Natural killer cell treated with Interleukin-12 subunit alpha and Interleukin-12 subunit beta and Interleukin-15 and Interleukin-18, amount 100 ng/mL, for 72 hours (primary cell): ENCODE measurements around the gene UBL4A. TPM values are rescaled to one million over a fixed set of nuclear protein-coding genes. Genes with fewer than 3 reads are reported as not detected.

Experiments
- ATAC-seq, 2 donors: fragments of 150-1000 bp; cut with Tn5 transposase in 1 of 2; sonication (Bioruptor Pico), chemical (Tn5 transposase) in 1 of 2; 2 replicates each; pipeline ENCODE4 v1.10.0; 2021
- DNase-seq: peaks from one replicate; pipeline ENCODE4 v3.0.0; 2022; ENCODE audit warnings: low spot score
- H3K27ac Mint-ChIP-seq, 2 donors: 1 replicate in 1 of 2; 2 replicates in 1 of 2; pipeline ENCODE4 v1.8.0; 2022; ENCODE audit warnings: mixed read lengths in 2 of 2, mild to moderate bottlenecking in 1 of 2, moderate library complexity in 1 of 2
- H3K27me3 Mint-ChIP-seq, 2 donors: 1 replicate in 1 of 2; 2 replicates in 1 of 2; pipeline ENCODE4 v1.8.0; 2022; ENCODE audit warnings: mixed read lengths in 2 of 2
- H3K36me3 Mint-ChIP-seq: one replicate; pipeline ENCODE4 v1.8.0; 2022; ENCODE audit warnings: mixed read lengths
- H3K4me1 Mint-ChIP-seq, 2 donors: 1 replicate in 1 of 2; 2 replicates in 1 of 2; pipeline ENCODE4 v1.8.0; 2022; ENCODE audit warnings: low read depth in 2 of 2, mixed read lengths in 2 of 2, mild to moderate bottlenecking in 1 of 2
- H3K4me3 Mint-ChIP-seq: one replicate; pipeline ENCODE4 v1.8.0; 2022; ENCODE audit warnings: mixed read lengths
- H3K9me3 Mint-ChIP-seq: 2 replicates; pipeline ENCODE4 v1.8.0; 2022; ENCODE audit warnings: mixed read lengths
- total RNA-seq, 2 donors: library from RNA; stranded (reverse); gene quantifications; one replicate each; pipeline ENCODE4 v1.2.3, GENCODE V29; 2022

The UBL4A gene
- total RNA-seq: 10 to 100 TPM; 39.6 to 65.6 TPM

DNA sequence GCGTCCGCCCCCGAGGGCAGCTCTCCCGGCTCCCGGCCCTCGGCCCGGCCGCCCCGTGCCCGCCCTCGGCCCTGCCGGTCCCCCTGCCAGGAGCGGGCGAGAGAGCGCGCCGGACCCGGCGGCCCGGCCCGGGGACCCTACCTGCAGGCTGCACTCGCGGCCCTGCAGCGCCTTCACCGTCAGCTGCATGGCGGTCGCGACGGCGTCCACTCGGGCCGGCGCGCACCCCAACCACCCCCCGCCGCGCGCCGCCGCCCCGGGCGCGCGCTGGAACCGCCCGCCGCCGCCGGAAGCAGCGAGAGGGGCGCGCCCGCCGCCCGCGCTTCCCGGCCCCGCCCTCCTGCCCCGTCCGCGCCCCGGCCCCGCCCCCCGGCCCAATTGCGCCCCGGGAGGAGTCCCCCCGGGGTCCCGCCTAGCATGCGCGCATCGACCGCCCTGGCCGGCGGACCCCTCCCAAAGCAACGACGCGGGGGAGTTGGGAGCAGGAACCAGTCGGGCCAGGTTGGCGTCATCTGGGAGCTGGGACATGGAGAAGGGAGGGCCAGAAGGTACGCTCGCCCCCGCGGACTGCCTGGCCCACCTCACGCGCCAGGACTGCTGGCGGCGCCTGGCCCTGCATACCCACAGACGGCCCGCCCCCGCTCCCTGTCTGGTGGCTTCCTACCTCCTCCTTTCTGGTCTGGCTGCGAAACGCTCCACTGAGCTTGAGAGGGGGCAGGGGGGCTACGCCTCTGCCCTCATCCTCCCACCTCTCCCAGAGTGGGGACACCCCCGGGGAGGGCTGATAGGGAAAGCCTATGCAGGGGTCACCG, at the start of gene UBL4A:
TSS of gene UBL4A (minus strand) at position 220 of the 812 bp plus-strand sequence. CDS start at position 189, 31 bp downstream.
- DNase-seq (peak; percentile 75), ATAC-seq (peak; percentile 60 to 64)
- H3K9me3 Mint-ChIP-seq: no peaks in the 10 kb centered on the region
- H3K4me1 Mint-ChIP-seq: peaks cover 10 to 14% of the 10 kb centered on the region in 2 donors
- H3K4me3 Mint-ChIP-seq: peak within 1 kb of the TSS; percentile 72
- H3K27ac Mint-ChIP-seq: peak within 1 kb of the TSS in 1 of 2 donors; percentile 37
- peaks cover 0 to 5% of the 10 kb centered on the region in 2 donors for H3K27me3 Mint-ChIP-seq
- no peaks in the 10 kb centered on the region for H3K36me3 Mint-ChIP-seq

DNA sequence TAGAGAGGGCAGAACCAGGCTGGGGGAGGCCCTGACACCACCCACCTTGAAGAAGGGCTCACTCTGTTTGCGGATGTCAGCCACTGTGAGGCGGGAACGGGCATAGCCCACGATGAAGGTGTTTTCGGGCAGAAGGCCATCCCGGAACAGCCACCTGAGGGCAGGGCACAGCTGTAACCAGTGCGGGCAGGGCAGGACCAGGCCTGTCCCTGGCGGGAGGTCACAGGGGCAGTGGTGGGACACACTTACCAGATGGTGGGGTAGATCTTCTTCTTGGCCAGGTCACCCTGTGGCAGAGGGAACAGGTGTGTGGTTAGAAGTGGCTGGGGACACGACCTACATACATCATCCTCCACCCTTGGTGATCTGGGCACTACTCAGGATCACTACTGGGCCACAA, 49.5 kb upstream of the UBL4A start:
- H3K27ac Mint-ChIP-seq: peak overlapping the region in 1 of 2 donors; percentile 51
- no peak for ATAC-seq

DNA sequence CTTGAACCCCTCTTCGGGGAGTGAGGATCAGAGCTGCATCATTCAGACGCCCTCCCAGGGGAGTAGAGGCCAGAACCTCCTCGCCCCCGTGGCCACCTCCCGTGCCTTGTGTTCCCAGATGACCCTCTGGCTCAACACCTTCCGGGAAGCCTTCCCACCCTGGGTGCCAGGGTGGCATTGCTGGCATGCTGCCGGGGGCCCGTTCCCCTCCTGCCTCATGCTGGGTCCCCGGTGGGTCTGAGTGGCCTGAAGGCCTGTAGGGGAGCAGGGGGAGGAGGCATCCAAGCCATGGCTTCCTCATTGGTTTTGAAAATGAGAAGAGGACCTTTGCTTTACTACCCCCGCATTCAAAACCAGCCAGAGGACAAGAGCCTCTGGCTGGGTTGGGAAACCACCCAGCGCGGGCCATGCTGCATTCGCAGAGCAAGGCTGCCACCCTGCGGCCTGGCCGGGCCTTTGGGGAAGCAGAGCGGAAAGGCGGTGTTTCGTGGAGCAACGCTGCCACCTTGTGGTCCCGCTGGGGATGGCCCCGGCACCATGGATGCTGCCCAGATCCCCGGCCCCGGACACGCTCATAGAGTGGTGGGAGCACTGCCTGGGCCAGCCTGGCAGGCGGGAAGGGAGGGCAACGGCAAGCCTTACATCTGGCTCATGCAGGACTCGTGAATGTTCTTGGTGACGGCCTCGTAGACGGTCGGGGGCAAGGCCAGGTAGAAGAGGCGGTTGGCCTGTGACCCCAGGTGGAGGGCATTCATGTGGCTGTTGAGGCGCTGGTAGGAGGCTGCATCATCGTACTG, 48.3 kb upstream of the UBL4A start:
- peak overlapping the region; percentile 31 to 51 for H3K27ac Mint-ChIP-seq

More for the DNA sequence above, 49.5 kb upstream of the UBL4A start:
- DNase-seq: no peak
- H3K36me3 Mint-ChIP-seq: no peaks in the 10 kb centered on the region
- peaks cover 7 to 23% of the 10 kb centered on the region in 2 donors for H3K4me1 Mint-ChIP-seq
- no peaks in the 10 kb centered on the region for H3K9me3 Mint-ChIP-seq
- H3K4me3 Mint-ChIP-seq: no peak overlapping the region
- peaks cover 0 to 3% of the 10 kb centered on the region in 2 donors for H3K27me3 Mint-ChIP-seq

DNA sequence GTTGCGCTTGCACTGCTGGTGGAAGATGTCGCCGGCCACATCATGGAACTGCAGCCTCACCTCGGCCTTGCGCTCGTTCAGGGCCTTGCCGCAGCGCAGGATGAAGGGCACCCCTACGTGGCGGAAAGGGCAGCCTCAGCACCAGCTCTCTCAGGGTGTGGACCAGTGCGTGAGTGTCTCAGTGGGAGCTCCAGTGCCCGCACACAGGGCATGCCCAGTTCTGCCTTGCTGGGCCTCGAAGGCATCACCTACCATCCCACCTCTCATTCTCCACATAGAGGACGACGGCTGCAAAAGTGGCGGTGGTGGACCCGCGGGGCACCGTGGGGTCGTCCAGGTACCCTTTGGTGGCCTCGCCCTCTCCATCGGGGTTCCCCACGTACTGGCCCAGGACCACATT, 46.3 kb upstream of the UBL4A start:
- no peak overlapping the region for H3K4me3 Mint-ChIP-seq
- no peak for ATAC-seq
- no peaks in the 10 kb centered on the region for H3K9me3 Mint-ChIP-seq
- no peaks in the 10 kb centered on the region for H3K36me3 Mint-ChIP-seq
- H3K27me3 Mint-ChIP-seq: no peaks in the 10 kb centered on the region
- DNase-seq: no peak
- peaks cover 0 to 9% of the 10 kb centered on the region in 2 donors for H3K4me1 Mint-ChIP-seq
- H3K27ac Mint-ChIP-seq: no peak overlapping the region

More for the DNA sequence above, 48.3 kb upstream of the UBL4A start:
- H3K4me1 Mint-ChIP-seq: peaks cover 7 to 19% of the 10 kb centered on the region in 2 donors
- peak; percentile 89 for DNase-seq
- no peaks in the 10 kb centered on the region for H3K9me3 Mint-ChIP-seq
- H3K4me3 Mint-ChIP-seq: no peak overlapping the region
- H3K27me3 Mint-ChIP-seq: peaks cover 0 to 3% of the 10 kb centered on the region in 2 donors
- ATAC-seq: peak; percentile 95 to 96
- no peaks in the 10 kb centered on the region for H3K36me3 Mint-ChIP-seq

DNA sequence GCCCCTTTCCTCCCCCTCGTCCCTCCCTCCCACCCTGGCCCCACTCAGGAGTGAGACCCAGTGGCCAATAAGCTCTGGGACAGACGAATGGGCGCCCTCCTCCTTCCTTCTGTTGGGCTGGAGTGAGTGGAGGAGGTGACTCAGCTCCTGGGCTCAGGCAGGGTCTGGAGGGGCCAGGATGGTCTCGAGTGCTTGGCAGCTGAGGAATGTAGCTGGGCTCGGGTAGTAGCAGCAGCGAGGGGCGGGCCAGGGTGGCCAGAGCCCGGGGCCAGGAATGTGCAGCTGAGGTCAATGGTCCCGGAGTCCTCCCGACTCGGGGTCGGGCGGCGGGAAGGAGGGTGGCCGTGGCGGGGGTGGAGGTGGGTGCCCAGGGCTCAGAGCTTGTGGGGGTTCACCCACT, 45.2 kb upstream of the UBL4A start:
- Mint-ChIP-seq H3K4me3 (no peak overlapping the region), H3K27ac (no peak overlapping the region), H3K4me1 (peaks cover 0 to 6% of the 10 kb centered on the region in 2 donors), H3K9me3 (no peaks in the 10 kb centered on the region), H3K36me3 (no peaks in the 10 kb centered on the region), H3K27me3 (no peaks in the 10 kb centered on the region)
- DNase-seq (no peak), ATAC-seq (no peak)

- H3K36me3 Mint-ChIP-seq: no peaks in the 10 kb centered on the region
- no peak overlapping the region for H3K4me3 Mint-ChIP-seq
- ATAC-seq (no peak), DNase-seq (no peak)
- H3K27me3 Mint-ChIP-seq: peaks cover 0 to 3% of the 10 kb centered on the region in 2 donors
- no peaks in the 10 kb centered on the region for H3K9me3 Mint-ChIP-seq
- H3K27ac Mint-ChIP-seq: no peak overlapping the region
- peaks cover 5 to 10% of the 10 kb centered on the region in 2 donors for H3K4me1 Mint-ChIP-seq
Measured at GRCh38 chrX:154530286-154530685, 43.9 kb upstream of the UBL4A start.

DNA sequence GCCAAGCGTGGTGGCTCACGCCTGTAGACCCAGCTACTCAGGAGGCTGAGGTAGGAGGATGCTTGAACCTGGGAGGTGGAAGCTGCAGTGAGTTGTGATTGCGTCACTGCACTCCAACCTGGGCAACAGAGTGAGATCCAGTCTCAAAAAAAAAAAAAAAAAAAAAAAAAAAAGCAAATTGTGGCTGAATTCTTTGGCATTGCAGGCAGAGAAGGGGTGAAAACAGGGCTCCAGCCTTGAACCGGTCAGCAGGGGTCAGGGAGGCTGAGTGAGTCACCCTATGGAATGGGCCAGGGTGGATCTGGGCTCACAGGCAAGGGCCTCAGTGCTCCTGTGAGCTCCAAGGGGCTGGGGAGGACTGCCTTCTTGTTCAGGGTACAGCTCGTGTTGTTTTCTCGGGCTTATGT, 42.8 kb upstream of the UBL4A start:
- peaks cover 4 to 5% of the 10 kb centered on the region in 2 donors for H3K4me1 Mint-ChIP-seq
- DNase-seq: no peak
- H3K4me3 Mint-ChIP-seq: no peak overlapping the region
- H3K27me3 Mint-ChIP-seq: peaks cover 0 to 3% of the 10 kb centered on the region in 2 donors
- no peak overlapping the region for H3K27ac Mint-ChIP-seq
- H3K36me3 Mint-ChIP-seq: no peaks in the 10 kb centered on the region
- H3K9me3 Mint-ChIP-seq: no peaks in the 10 kb centered on the region
- ATAC-seq: no peak

DNA sequence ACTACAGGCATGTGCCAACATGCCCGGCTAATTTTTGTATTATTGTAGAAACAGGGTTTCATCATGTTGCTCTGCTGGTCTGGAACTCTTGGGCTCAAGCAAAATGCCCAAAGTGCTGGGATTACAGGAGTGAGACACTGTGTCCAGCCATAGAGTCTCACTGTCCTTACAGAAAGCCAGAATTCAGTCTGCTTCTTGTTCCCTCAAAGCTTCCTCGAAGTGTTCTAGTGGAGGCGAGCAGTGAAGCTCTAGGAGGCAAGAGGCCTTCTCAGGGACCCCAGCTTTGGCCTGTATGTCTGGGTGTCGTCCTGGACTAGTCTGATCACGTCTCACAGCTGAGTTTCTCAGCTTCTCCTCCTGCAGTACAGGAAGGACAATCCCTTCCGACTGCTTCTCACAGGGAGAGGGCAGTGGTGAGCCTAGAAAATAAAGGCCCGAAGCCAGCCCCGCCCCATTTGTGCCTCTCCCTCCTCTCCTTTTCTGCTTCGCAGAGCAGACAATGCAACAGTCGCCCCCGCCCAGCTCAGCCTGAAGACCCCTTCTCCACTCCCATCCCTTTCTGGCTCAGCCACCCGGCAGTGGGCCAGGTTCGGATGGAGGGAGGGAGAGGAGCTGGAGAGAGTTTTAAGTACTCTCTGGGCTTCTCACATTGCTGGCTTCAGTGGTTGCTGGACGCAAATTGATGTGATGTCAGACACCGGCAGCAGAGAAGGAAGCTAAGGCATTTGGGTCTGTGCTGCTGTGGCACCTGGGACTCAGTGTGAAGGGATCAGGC, 40.7 kb upstream of the UBL4A start:
- H3K36me3 Mint-ChIP-seq: no peaks in the 10 kb centered on the region
- H3K4me3 Mint-ChIP-seq: peak overlapping the region; percentile 10
- peaks cover 4 to 5% of the 10 kb centered on the region in 2 donors for H3K4me1 Mint-ChIP-seq
- H3K9me3 Mint-ChIP-seq: no peaks in the 10 kb centered on the region
- peak overlapping the region in 1 of 2 donors; percentile 73 for H3K27ac Mint-ChIP-seq
- peaks cover 0 to 3% of the 10 kb centered on the region in 2 donors for H3K27me3 Mint-ChIP-seq
- ATAC-seq (peak; percentile 81 to 84), DNase-seq (no peak)

DNA sequence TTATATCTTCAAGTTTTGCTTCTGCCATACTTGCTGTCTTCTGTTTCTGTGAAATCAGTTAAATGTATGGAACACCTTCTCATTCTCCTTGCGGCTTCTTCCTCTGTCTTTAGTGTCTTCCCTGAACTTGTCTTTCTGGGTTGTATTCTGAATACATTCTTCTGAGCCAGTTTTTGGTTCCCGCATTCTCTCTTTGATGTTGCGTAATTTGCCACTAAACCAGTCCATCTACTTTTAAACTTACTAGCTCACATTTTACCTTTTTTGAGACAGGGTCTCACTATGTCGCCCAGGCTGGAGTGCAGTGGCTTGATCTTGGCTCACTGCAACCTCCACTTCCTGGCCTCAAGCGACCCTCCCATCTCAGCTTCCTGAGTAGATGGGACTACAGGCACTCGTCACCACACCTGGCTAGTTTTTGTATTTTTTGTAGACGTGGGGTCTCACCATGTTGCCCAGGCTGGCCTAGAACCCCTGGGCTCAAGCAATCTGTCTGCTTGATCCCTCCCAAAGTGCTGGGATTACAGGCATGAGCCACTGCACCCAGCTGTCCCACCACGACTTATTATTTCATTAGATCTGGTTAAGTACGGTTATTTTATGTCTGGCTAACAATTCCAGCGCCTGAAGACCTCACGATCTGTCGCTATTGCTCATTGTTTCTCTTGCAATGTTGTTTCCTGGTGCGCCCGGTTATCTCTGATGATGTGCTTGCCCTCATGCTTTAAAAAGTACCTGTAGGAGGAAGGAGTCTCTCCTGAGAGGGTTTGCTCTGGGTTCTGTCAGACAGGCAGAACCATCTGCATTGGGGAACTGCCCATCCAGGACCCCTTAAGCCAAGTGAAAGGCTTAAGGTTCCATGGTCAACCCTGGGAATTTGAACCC, 39.4 kb upstream of the UBL4A start:
- DNase-seq (no peak), ATAC-seq (no peak)
- H3K36me3 Mint-ChIP-seq: no peaks in the 10 kb centered on the region
- H3K27ac Mint-ChIP-seq: no peak overlapping the region
- no peak overlapping the region for H3K4me3 Mint-ChIP-seq
- H3K27me3 Mint-ChIP-seq: peaks cover 0 to 6% of the 10 kb centered on the region in 2 donors
- no peaks in the 10 kb centered on the region for H3K9me3 Mint-ChIP-seq
- peaks cover 4 to 5% of the 10 kb centered on the region in 2 donors for H3K4me1 Mint-ChIP-seq

DNA sequence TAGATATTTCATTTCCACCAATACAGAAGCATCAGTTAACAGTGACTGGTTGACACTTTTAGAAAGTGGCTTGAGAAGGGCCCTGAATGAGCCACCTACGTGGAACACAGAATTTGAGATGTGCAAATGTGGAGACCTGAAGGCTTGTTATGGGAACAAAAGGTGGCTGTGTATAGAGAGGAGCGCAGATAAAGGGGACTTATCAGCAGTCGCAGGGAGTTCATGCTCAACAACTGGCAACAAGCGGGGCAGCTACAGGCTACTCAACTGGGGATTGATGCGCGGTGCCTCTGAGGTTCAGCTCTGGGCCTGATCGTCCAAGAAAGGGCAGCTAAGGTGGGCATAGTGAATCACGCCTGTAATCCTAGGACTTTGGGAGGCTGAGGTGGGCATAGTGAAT, 33.0 kb upstream of the UBL4A start:
- Mint-ChIP-seq H3K27ac (no peak overlapping the region), H3K27me3 (peaks cover 0 to 3% of the 10 kb centered on the region in 2 donors), H3K4me3 (no peak overlapping the region), H3K36me3 (no peaks in the 10 kb centered on the region), H3K4me1 (peaks cover 12% of the 10 kb centered on the region in 2 donors), H3K9me3 (no peaks in the 10 kb centered on the region)
- ATAC-seq: no peak
- DNase-seq: no peak

GRCh38 chrX:154517101-154517781, 30.8 kb upstream of the UBL4A start:
- Mint-ChIP-seq H3K27me3 (peaks cover 0 to 8% of the 10 kb centered on the region in 2 donors), H3K9me3 (no peaks in the 10 kb centered on the region), H3K27ac (peak overlapping the region in 1 of 2 donors; percentile 87), H3K4me1 (peaks cover 17 to 21% of the 10 kb centered on the region in 2 donors), H3K4me3 (no peak overlapping the region), H3K36me3 (no peaks in the 10 kb centered on the region)
- DNase-seq (no peak), ATAC-seq (no peak)

- Mint-ChIP-seq H3K27me3 (peaks cover 0 to 4% of the 10 kb centered on the region in 2 donors), H3K4me3 (peak overlapping the region; percentile 86), H3K9me3 (no peaks in the 10 kb centered on the region), H3K27ac (peak overlapping the region; percentile 77 to 87), H3K4me1 (peaks cover 17 to 21% of the 10 kb centered on the region in 2 donors), H3K36me3 (no peaks in the 10 kb centered on the region)
- DNase-seq (no peak), ATAC-seq (peak in 1 of 2 donors; percentile 1)
Measured at GRCh38 chrX:154516656-154517100, 30.3 kb upstream of the UBL4A start.
